GM12878 (cell line): ENCODE measurements around the gene WDFY4. TPM values are rescaled to one million over a fixed set of nuclear protein-coding genes. Genes with fewer than 3 reads are reported as not detected.

Experiments
- BCLAF1 ChIP-seq: fragments of 450-650 bp; IDR thresholded peaks from 2 replicates; pipeline ENCODE4 v1.6.1; 2017; ENCODE audit warnings: antibody characterized with exemption, mild to moderate bottlenecking, moderate library complexity
- CEBPB ChIP-seq, 2 experiments: fragments of 150-350 bp in 1 of 2; IDR thresholded peaks; 2 replicates each; pipeline ENCODE4 v1.6.1; 2012 to 2014; ENCODE audit warnings: low read depth in 2 of 2, low read length in 2 of 2, borderline replicate concordance in 1 of 2, inconsistent platforms in 1 of 2
- CREM ChIP-seq: IDR thresholded peaks from 2 replicates; pipeline ENCODE4 v1.6.1; 2014; ENCODE audit warnings: antibody characterized with exemption, low read depth
- EGR1 ChIP-seq, 2 experiments: IDR thresholded peaks; 1 replicate in 1 of 2; 2 replicates in 1 of 2; pipeline ENCODE4 v1.6.1; 2011 to 2012; ENCODE audit warnings: low read depth in 2 of 2, low read length in 2 of 2, borderline replicate concordance in 1 of 2, mild to moderate bottlenecking in 1 of 2, moderate library complexity in 1 of 2
- EP300 ChIP-seq, 2 experiments: fragments of 150-350 bp in 1 of 2; IDR thresholded peaks; 2 replicates each; pipeline ENCODE4 v1.6.1; 2011 to 2012; ENCODE audit warnings: low read depth in 2 of 2, low read length in 2 of 2, borderline replicate concordance in 1 of 2, improper control_type of control experiment in 1 of 2, inconsistent platforms in 1 of 2; ENCODE audit not compliant: control insufficient read depth in 1 of 2
- FOXM1 ChIP-seq: IDR thresholded peaks from 2 replicates; pipeline ENCODE4 v1.6.1; 2012; ENCODE audit warnings: low read depth, mild to moderate bottlenecking, inconsistent platforms, low read length, moderate library complexity
- GABPA ChIP-seq: IDR thresholded peaks from 2 replicates; pipeline ENCODE4 v1.6.1; 2014; ENCODE audit warnings: antibody characterized with exemption, low read depth, mild to moderate bottlenecking, inconsistent platforms
- GATAD2B ChIP-seq: fragments of 450-650 bp; conservative IDR thresholded peaks from 2 replicates; pipeline ENCODE4 v1.6.1; 2017; ENCODE audit warnings: low read depth, mild to moderate bottlenecking, moderate library complexity
- MTA3 ChIP-seq: IDR thresholded peaks from 2 replicates; pipeline ENCODE4 v1.6.1; 2012; ENCODE audit warnings: low read length, inconsistent platforms, borderline replicate concordance
- MXI1 ChIP-seq: fragments of 150-350 bp; IDR thresholded peaks from 2 replicates; pipeline ENCODE4 v1.6.1; 2011; ENCODE audit warnings: low read depth, mild to moderate bottlenecking, inconsistent platforms, low read length, improper control_type of control experiment
- NR2F1 ChIP-seq: fragments of 450-650 bp; conservative IDR thresholded peaks from 2 replicates; pipeline ENCODE4 v1.6.1; 2017; ENCODE audit warnings: mild to moderate bottlenecking
- RAD21 ChIP-seq: IDR thresholded peaks from 2 replicates; pipeline ENCODE4 v1.6.1; 2011; ENCODE audit warnings: mild to moderate bottlenecking, low read depth, low read length, moderate library complexity; ENCODE audit not compliant: insufficient read depth
- SKIL ChIP-seq: fragments of 450-650 bp; IDR thresholded peaks from 2 replicates; pipeline ENCODE4 v1.6.1; 2017; ENCODE audit warnings: mild to moderate bottlenecking, low read depth, inconsistent platforms; ENCODE audit not compliant: poor library complexity, severe bottlenecking
- SMAD5 ChIP-seq: IDR thresholded peaks from 2 replicates; pipeline ENCODE4 v1.6.1; 2016; ENCODE audit warnings: antibody characterized with exemption, low read depth
- SREBF1 ChIP-seq: IDR thresholded peaks from 2 replicates; pipeline ENCODE4 v1.6.1; 2012; ENCODE audit warnings: mild to moderate bottlenecking, low read length
- SRF ChIP-seq, 2 experiments: IDR thresholded peaks; 2 replicates each; pipeline ENCODE4 v1.6.1; 2011; ENCODE audit warnings: low read depth in 2 of 2, low read length in 2 of 2, mild to moderate bottlenecking in 1 of 2, moderate library complexity in 1 of 2
- SUPT20H ChIP-seq: IDR thresholded peaks from 2 replicates; pipeline ENCODE4 v1.6.1; 2011; ENCODE audit warnings: low read depth, mild to moderate bottlenecking, low read length, moderate library complexity, borderline replicate concordance; ENCODE audit not compliant: control insufficient read depth
- TBL1XR1 ChIP-seq: IDR thresholded peaks from 2 replicates; pipeline ENCODE4 v1.6.1; 2012; ENCODE audit warnings: low read depth, low read length, improper control_type of control experiment
- TCF12 ChIP-seq: IDR thresholded peaks from 2 replicates; pipeline ENCODE4 v1.6.1; 2011; ENCODE audit warnings: low read depth, mild to moderate bottlenecking, low read length
- USF2 ChIP-seq: IDR thresholded peaks from 2 replicates; pipeline ENCODE4 v1.6.1; 2011; ENCODE audit warnings: low read depth, low read length, improper control_type of control experiment, borderline replicate concordance
- polyA plus RNA-seq, 11 experiments: library from polyadenylated mRNA; depleted of rRNA in 4 of 11; unstranded in 6 of 11; stranded (reverse) in 5 of 11; fragments of >200 nt; fragmentation: Nextera tagmentation in 4 of 11; fragmentation: Illumina TruSeq in 1 of 11; extraction: Ambion mirVana in 4 of 11; extraction: Trizol in 1 of 11; gene quantifications; 1 replicate in 1 of 11; 2 replicates in 10 of 11; pipeline versions ENCODE4 v1.2.1 to v1.2.3, GENCODE V29; 2011 to 2016; ENCODE audit warnings: inconsistent platforms in 2 of 11, missing spikeins in 2 of 11, low read depth in 1 of 11
- total RNA-seq, 4 experiments: library from RNA; depleted of rRNA in 3 of 4; stranded (reverse); fragments of >200 nt in 3 of 4; fragmentation: Illumina TruSeq in 1 of 4; extraction: Trizol in 1 of 4; gene quantifications; 2 replicates each; pipeline versions ENCODE4 v1.2.1 to v1.2.3, GENCODE V29; 2013 to 2021

WDFY4 gene
- total and polyA plus RNA-seq, 10 of the 15 experiments (the other 5 are each of a cell fraction or from before 2014, with no cell fraction given) = 13.5 to 132 (median 47.3) TPM

GRCh38 chr10:48670978-48671913 is 13.4 kb upstream of the WDFY4 start (continued):
- TF ChIP-seq MXI1 (peak; percentile 72; the same call in 1 of the 2 replicates), USF2 (no peak), GABPA (no peak), TBL1XR1 (peak; percentile 44; the same call in 1 of the 2 replicates), SREBF1 (no peak), EP300 (IDR thresholded peaks at IDR 0.05; ENCODE audit: borderline replicate concordance in 1 of 2, control insufficient read depth in 1 of 2, low read depth in 2 of 2, low read length in 2 of 2) (peak; percentile 66 to 87; a peak in 3 of 4 replicates), CEBPB (IDR thresholded peaks at IDR 0.05; ENCODE audit: borderline replicate concordance in 1 of 2, low read depth in 2 of 2, low read length in 2 of 2) (no peak), SRF (IDR thresholded peaks at IDR 0.05; ENCODE audit: low read depth in 2 of 2, low read length in 2 of 2) (no peak), BCLAF1 (no peak), SKIL (no peak), GATAD2B (peak; percentile 85), SUPT20H (no peak), TCF12 (peak; percentile 95), EGR1 (IDR thresholded peaks at IDR 0.05; ENCODE audit: borderline replicate concordance in 1 of 2, low read depth in 2 of 2, low read length in 2 of 2) (peak in 1 of 2 experiments; percentile 49; a peak in 1 of 3 replicates), NR2F1 (peak; percentile 60; the same call in 1 of the 2 replicates), FOXM1 (no peak), CREM (peak; percentile 72), SMAD5 (no peak; the same call in 1 of the 2 replicates), RAD21 (peak; percentile 25; the same call in 1 of the 2 replicates), MTA3 (peak; percentile 23; the same call in 1 of the 2 replicates)
